HG03095 (cell line): ENCODE data around the gene TSPY9.
"Not testable (repeated sequence)": the region's sequence is repeated elsewhere in the genome, so short reads cannot be mapped to it uniquely, and the experiment has no call there.

Source experiments
- ATAC-seq: cut with Tn5 transposase; IDR thresholded peaks from one replicate; pipeline ENCODE4 v1.9.1; 2021; ENCODE audit warnings: moderate library complexity; ENCODE audit not compliant: unreplicated experiment

The TSPY9 gene, protein sequence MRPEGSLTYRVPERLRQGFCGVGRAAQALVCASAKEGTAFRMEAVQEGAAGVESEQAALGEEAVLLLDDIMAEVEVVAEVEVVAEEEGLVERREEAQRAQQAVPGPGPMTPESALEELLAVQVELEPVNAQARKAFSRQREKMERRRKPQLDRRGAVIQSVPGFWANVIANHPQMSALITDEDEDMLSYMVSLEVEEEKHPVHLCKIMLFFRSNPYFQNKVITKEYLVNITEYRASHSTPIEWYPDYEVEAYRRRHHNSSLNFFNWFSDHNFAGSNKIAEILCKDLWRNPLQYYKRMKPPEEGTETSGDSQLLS

DNA sequence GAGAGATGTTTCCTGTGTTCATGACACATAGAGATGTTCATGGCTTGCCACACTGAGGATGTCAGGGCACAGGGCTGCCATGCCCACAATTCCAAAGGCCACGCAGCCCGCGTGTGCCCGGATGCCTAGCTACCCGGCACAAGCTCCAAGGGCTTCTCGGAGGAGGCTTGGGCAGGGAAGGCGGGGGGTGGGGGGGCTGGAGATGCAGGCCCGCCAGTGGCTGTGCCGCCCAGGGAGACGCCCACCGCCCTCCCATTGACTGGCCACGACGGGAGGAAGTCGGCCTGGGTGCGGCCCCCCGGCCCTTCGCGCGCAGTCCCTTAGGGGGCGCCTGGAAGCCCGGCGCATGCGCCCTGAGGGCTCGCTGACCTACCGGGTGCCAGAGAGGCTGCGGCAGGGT, at the start of gene TSPY9:
Gene TSPY9 (plus strand): TSS at position 301 of the 400 bp plus-strand sequence. CDS start 46 bp downstream, at position 347.
- not testable (repeated sequence) for ATAC-seq

GRCh38 chrY:9466655-9467054, 20.4 kb upstream of the TSPY9 start, which contains the start of gene TSPY1:
Gene TSPY1 (plus strand): TSS chrY:9466955. CDS start chrY:9467001, 46 bp downstream.
- not testable (repeated sequence) for ATAC-seq

DNA sequence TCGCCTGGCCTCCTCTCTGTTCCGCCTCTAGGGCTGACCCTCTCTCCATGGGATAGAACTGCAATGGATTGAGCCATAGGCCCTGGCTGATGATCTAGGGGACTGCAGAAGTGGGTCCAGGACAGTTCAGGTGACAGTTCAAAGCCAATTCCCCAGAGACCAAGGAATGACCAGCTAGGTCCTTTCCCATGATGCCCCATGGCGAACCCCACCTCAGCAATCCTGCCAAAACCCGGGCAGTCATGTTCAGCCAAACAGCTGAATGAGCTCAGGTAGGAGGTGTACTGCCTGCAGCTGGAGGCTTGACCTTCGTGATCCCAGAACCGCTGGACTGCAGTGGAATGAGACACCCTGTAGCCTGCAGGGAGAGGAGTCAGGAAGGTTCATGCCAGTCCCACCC, 17.3 kb downstream of the TSPY9 start:
- ATAC-seq, result not testable (repeated sequence)

- not testable (repeated sequence) for ATAC-seq
Observed at GRCh38 chrY:9516287-9516686, 29.2 kb downstream of the TSPY9 start.

DNA sequence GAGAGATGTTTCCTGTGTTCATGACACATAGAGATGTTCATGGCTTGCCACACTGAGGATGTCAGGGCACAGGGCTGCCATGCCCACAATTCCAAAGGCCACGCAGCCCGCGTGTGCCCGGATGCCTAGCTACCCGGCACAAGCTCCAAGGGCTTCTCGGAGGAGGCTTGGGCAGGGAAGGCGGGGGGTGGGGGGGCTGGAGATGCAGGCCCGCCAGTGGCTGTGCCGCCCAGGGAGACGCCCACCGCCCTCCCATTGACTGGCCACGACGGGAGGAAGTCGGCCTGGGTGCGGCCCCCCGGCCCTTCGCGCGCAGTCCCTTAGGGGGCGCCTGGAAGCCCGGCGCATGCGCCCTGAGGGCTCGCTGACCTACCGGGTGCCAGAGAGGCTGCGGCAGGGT, 40.5 kb downstream of the TSPY9 start, which contains the start of gene TSPY10:
Gene TSPY10 (plus strand): TSS at position 301 of the 400 bp plus-strand sequence. CDS start 46 bp downstream, at position 347.
- not testable (repeated sequence) for ATAC-seq
